Thymus (tissue), 11 donors: Measurements from ENCODE around the gene ACTL10. TPM values are rescaled to one million over a fixed set of nuclear protein-coding genes. Genes with fewer than 3 reads are reported as not detected.

Experiments
- DNase-seq, 9 donors: peaks; one replicate each; pipeline ENCODE4 v3.0.0-alpha.2; 2013; ENCODE audit warnings: low spot score in 9 of 9, low read depth in 6 of 9, missing footprints in 1 of 9
- H3K27ac ChIP-seq, 2 donors: one replicate each; pipeline ENCODE4 v1.5.1; 2013; ENCODE audit warnings: control low read depth in 1 of 2, low read depth in 1 of 2, low read length in 1 of 2, mild to moderate bottlenecking in 1 of 2, moderate library complexity in 1 of 2
- H3K27me3 ChIP-seq, 2 donors: one replicate each; pipeline ENCODE4 v1.5.1; 2013; ENCODE audit warnings: low read length in 1 of 2; ENCODE audit not compliant: control insufficient read depth in 2 of 2, insufficient read depth in 1 of 2
- H3K36me3 ChIP-seq, 2 donors: one replicate each; pipeline ENCODE4 v1.5.1; 2013; ENCODE audit warnings: low read length in 1 of 2, mild to moderate bottlenecking in 1 of 2, moderate library complexity in 1 of 2; ENCODE audit not compliant: control insufficient read depth in 2 of 2, insufficient read depth in 2 of 2
- H3K4me1 ChIP-seq, 2 donors: one replicate each; pipeline ENCODE4 v1.5.1; 2013; ENCODE audit warnings: low read length in 2 of 2; ENCODE audit not compliant: control insufficient read depth in 2 of 2, insufficient read depth in 2 of 2
- H3K4me3 ChIP-seq, 2 donors: one replicate each; pipeline ENCODE4 v1.5.1; 2013; ENCODE audit warnings: low read length in 2 of 2, control low read depth in 1 of 2, mild to moderate bottlenecking in 1 of 2
- H3K9me3 ChIP-seq, 2 donors: one replicate each; pipeline ENCODE4 v1.5.1; 2013; ENCODE audit warnings: low read length in 1 of 2, mild to moderate bottlenecking in 1 of 2; ENCODE audit not compliant: control insufficient read depth in 2 of 2, insufficient read depth in 1 of 2
- WGBS: extraction: QIAGEN DNeasy Blood & Tissue Kit; methylation state at CpG from one replicate; pipeline ENCODE4 v1.1.7; 2013; 5-methylcytosine and 5-hydroxymethylcytosine counted together
- polyA plus RNA-seq: library from polyadenylated mRNA; stranded (reverse); fragments of 200-250 nt; gene quantifications from one replicate; pipeline ENCODE4 v1.2.3, GENCODE V29; 2013
- total RNA-seq: library from RNA; stranded (reverse); fragments of 120-200 nt; gene quantifications from one replicate; pipeline ENCODE4 v1.2.4, GENCODE V29; 2013
- donor health status: healthy.

The ACTL10 gene
- total and polyA plus RNA-seq, 2 donors, result 1.2 to 2.8 TPM

- H3K4me3 ChIP-seq, result no peak overlapping the region
- H3K9me3 ChIP-seq, result peaks cover 0 to 3% of the 10 kb centered on the region in 2 donors
- peaks cover 0 to 16% of the 10 kb centered on the region in 2 donors for H3K27me3 ChIP-seq
- H3K4me1 ChIP-seq, result peaks cover 52 to 72% of the 10 kb centered on the region in 2 donors
- peaks cover 5 to 46% of the 10 kb centered on the region in 2 donors for H3K36me3 ChIP-seq
- H3K27ac ChIP-seq, result peak overlapping the region; percentile 39 to 70
- no peak for DNase-seq
- 95% methylated on average over 15 of the region's 15 CpGs for WGBS
Observed at GRCh38 chr20:33677991-33678702, 11.4 kb downstream of the ACTL10 start.

GRCh38 chr20:33679758-33680485, 13.2 kb downstream of the ACTL10 start:
- Histone ChIP-seq H3K36me3 (peaks cover 5 to 48% of the 10 kb centered on the region in 2 donors), H3K27ac (peak overlapping the region in 1 of 2 donors; percentile 39), H3K4me3 (no peak overlapping the region)

DNA sequence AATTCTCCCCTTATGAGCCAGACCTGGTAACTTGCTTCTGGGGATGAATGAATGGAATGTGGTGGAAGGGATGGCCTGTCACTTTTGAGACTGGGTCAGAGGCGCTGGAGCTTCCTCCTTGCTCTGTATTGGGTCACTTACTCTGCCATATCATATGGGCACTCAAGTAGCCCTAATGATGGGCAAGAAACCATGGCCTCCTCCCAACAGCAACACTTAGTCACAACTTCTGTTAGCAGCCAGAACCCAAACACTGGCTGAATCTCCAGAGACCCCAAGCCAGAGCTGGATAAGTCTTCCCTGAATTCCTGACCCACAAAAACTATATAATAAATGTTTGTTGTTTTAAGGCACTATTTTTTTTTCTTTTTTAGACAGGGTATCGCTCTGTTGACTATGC, 13.9 kb downstream of the ACTL10 start:
- Histone ChIP-seq H3K9me3 (peaks cover 0 to 3% of the 10 kb centered on the region in 2 donors), H3K4me1 (peaks cover 50 to 74% of the 10 kb centered on the region in 2 donors), H3K36me3 (peaks cover 5 to 46% of the 10 kb centered on the region in 2 donors), H3K27me3 (no peaks in the 10 kb centered on the region), H3K4me3 (no peak overlapping the region), H3K27ac (no peak overlapping the region)
- WGBS, result 98% methylated on average over 2 of the region's 2 CpGs
- no peak for DNase-seq

More at GRCh38 chr20:33679758-33680485, 13.2 kb downstream of the ACTL10 start:
- peaks cover 0 to 3% of the 10 kb centered on the region in 2 donors for H3K9me3 ChIP-seq
- peaks cover 47 to 69% of the 10 kb centered on the region in 2 donors for H3K4me1 ChIP-seq
- peak in 1 of 9 donors; percentile 34 for DNase-seq
- H3K27me3 ChIP-seq, result peaks cover 0 to 2% of the 10 kb centered on the region in 2 donors
- 82% methylated on average over 20 of the region's 20 CpGs for WGBS

GRCh38 chr20:33681288-33681687, 14.5 kb downstream of the ACTL10 start:
- Histone ChIP-seq H3K27me3 (no peaks in the 10 kb centered on the region), H3K9me3 (peaks cover 0 to 3% of the 10 kb centered on the region in 2 donors), H3K4me1 (peaks cover 50 to 74% of the 10 kb centered on the region in 2 donors), H3K4me3 (no peak overlapping the region), H3K27ac (no peak overlapping the region), H3K36me3 (peaks cover 3 to 40% of the 10 kb centered on the region in 2 donors)
- 93% methylated on average over 5 of the region's 5 CpGs for WGBS
- no peak for DNase-seq

- Histone ChIP-seq H3K27ac (peak overlapping the region in 1 of 2 donors; percentile 11), H3K4me1 (peaks cover 54 to 77% of the 10 kb centered on the region in 2 donors), H3K27me3 (no peaks in the 10 kb centered on the region), H3K4me3 (no peak overlapping the region), H3K9me3 (peaks cover 0 to 3% of the 10 kb centered on the region in 2 donors), H3K36me3 (peaks cover 0 to 35% of the 10 kb centered on the region in 2 donors)
- WGBS, result 88% methylated on average over 9 of the region's 9 CpGs
- no peak for DNase-seq
Observed at GRCh38 chr20:33681728-33682353, 15.1 kb downstream of the ACTL10 start.

DNA sequence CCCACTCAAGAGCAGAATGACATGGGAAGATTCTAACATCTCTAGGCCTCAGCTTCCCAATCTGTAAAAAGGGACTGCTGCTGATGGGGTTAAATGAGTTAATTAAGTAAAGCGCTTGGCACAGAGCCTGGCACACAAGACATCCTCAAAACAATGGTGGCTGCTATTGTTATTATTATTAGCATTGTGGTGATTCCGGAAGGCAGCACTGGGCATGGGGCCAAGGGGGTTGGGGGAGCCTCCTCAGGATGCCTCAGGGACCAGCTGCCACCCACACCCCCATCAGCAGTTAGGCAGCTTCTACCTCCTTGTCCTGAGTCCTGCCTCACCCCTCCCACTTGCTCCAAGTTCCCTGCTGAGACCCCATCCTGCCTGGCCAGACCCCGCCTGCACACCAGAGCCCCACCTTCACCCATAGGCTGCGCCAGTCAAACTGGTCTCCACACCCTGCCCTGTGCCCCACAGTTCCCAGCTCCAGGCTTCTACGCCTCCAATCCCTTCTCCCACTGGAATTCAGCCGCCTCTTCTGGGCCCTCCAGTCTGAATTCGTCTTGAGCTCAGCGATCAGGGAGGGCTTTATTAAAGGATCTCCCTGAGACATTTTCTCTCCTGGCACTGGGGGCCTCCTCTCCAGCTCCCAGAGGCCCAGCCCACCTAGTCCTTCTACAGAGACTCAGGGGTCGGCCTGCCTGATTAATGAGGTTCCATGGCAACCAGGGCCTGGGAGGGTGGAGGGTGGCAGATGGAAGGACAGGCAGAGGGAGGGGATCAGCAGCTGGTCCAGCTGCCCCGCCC, 18.0 kb downstream of the ACTL10 start:
- peaks cover 0 to 13% of the 10 kb centered on the region in 2 donors for H3K36me3 ChIP-seq
- H3K27me3 ChIP-seq, result no peaks in the 10 kb centered on the region
- 76% methylated on average over 10 of the region's 10 CpGs for WGBS
- peak overlapping the region; percentile 4 to 62 for H3K4me3 ChIP-seq
- H3K9me3 ChIP-seq, result peaks cover 0 to 3% of the 10 kb centered on the region in 2 donors
- H3K4me1 ChIP-seq, result peaks cover 29 to 66% of the 10 kb centered on the region in 2 donors
- H3K27ac ChIP-seq, result peak overlapping the region in 1 of 2 donors; percentile 44
- no peak for DNase-seq

GRCh38 chr20:33685328-33686099, 18.8 kb downstream of the ACTL10 start:
- peaks cover 0 to 5% of the 10 kb centered on the region in 2 donors for H3K36me3 ChIP-seq
- H3K4me1 ChIP-seq, result peaks cover 22 to 66% of the 10 kb centered on the region in 2 donors
- peak overlapping the region in 1 of 2 donors; percentile 44 for H3K27ac ChIP-seq
- H3K27me3 ChIP-seq, result no peaks in the 10 kb centered on the region
- peak overlapping the region; percentile 62 to 68 for H3K4me3 ChIP-seq
- 1% methylated on average over 53 of the region's 53 CpGs for WGBS
- peaks cover 0 to 3% of the 10 kb centered on the region in 2 donors for H3K9me3 ChIP-seq
- peak in 3 of 9 donors; percentile 40 to 68 (median 52) for DNase-seq
